CD4-positive, alpha-beta T cell (primary cell): ENCODE data around the gene SRBD1. TPM values are rescaled to one million over a fixed set of nuclear protein-coding genes. Genes with fewer than 3 reads are reported as not detected.

Source experiments
- ATAC-seq: fragments of 200-7000 bp; cut with Tn5 transposase; one replicate; pipeline ENCODE4 v1.10.0; 2022; ENCODE audit warnings: mild to moderate bottlenecking; ENCODE audit not compliant: poor library complexity
- CTCF ChIA-PET: fragments of 350-600 bp; sonication (Branson Sonifier 250); formaldehyde crosslinking; loops from one replicate; lab custom pipeline; 2021; ENCODE audit warnings: antibody characterized with exemption, inconsistent platforms; lab: Charles Lee
- POLR2A ChIA-PET: fragments of 350-600 bp; sonication (Branson Sonifier 250); formaldehyde crosslinking; loops from one replicate; lab custom pipeline; 2021; ENCODE audit warnings: antibody characterized with exemption, inconsistent platforms; lab: Charles Lee
- DNase-seq, 14 experiments: peaks; one replicate each; pipeline ENCODE4 v3.0.0-alpha.2; 2013 to 2020; ENCODE audit warnings: mixed read lengths in 2 of 14
- H3K27ac ChIP-seq, 2 donors: one replicate each; pipeline versions ENCODE4 v1.5.1 to v1.7.0; 2013; ENCODE audit warnings: low read length in 2 of 2, low read depth in 1 of 2, mild to moderate bottlenecking in 1 of 2
- H3K27me3 ChIP-seq, 2 experiments: 1 replicate in 1 of 2; 2 replicates in 1 of 2; pipeline versions ENCODE4 v1.6.1 to v1.7.0; 2013; ENCODE audit warnings: low read length in 2 of 2, control low read depth in 1 of 2, mild to moderate bottlenecking in 1 of 2, moderate library complexity in 1 of 2; ENCODE audit not compliant: insufficient read depth in 2 of 2, control insufficient read depth in 1 of 2
- H3K36me3 ChIP-seq: one replicate; pipeline ENCODE4 v1.6.1; 2013; ENCODE audit warnings: low read length, control low read depth; ENCODE audit not compliant: insufficient read depth
- H3K4me1 ChIP-seq: one replicate; pipeline ENCODE4 v1.6.1; 2013; ENCODE audit warnings: low read length, control low read depth; ENCODE audit not compliant: insufficient read depth
- H3K4me3 ChIP-seq: one replicate; pipeline ENCODE4 v1.5.1; 2013; ENCODE audit warnings: mild to moderate bottlenecking, low read length, moderate library complexity
- H3K9me3 ChIP-seq, 2 experiments: 1 replicate in 1 of 2; 2 replicates in 1 of 2; pipeline versions ENCODE4 v1.6.1 to v1.7.0; 2013; ENCODE audit warnings: low read length in 2 of 2, mild to moderate bottlenecking in 2 of 2, control low read depth in 1 of 2, moderate library complexity in 1 of 2; ENCODE audit not compliant: control insufficient read depth in 1 of 2, insufficient read depth in 1 of 2
- H3K27ac Mint-ChIP-seq: one replicate; pipeline ENCODE4 v1.8.0; 2020; ENCODE audit warnings: mixed read lengths
- H3K27me3 Mint-ChIP-seq: one replicate; pipeline ENCODE4 v1.8.0; 2021; ENCODE audit warnings: mixed read lengths
- H3K36me3 Mint-ChIP-seq: one replicate; pipeline ENCODE4 v1.8.0; 2021; ENCODE audit warnings: low read depth, mixed read lengths
- H3K4me1 Mint-ChIP-seq: one replicate; pipeline ENCODE4 v1.8.0; 2021; ENCODE audit warnings: low read depth, mixed read lengths
- H3K4me3 Mint-ChIP-seq: one replicate; pipeline ENCODE4 v1.8.0; 2020; ENCODE audit warnings: mild to moderate bottlenecking, mixed read lengths
- H3K9me3 Mint-ChIP-seq: one replicate; pipeline ENCODE4 v1.8.0; 2020; ENCODE audit warnings: mixed read lengths
- intact Hi-C, 2 experiments: fragments of 100-400 bp; cut with DNase I in 1 of 2; cut with micrococcal nuclease in 1 of 2; formaldehyde crosslinking; loops; one replicate each; pipeline versions ENCODE4 v1.15.1 to v1.9.0; 2023 to 2025; cut with DNase I, micrococcal nuclease
- total RNA-seq, 174 experiments: library from RNA in 2 of 174; stranded (reverse) in 2 of 174; gene quantifications; one replicate each; pipeline ENCODE4 v1.2.3 and lab custom pipeline; 2021 to 2026
- TF ChIP-seq, protein P1 (sequence below): fragments of 200-600 bp; IDR thresholded peaks from one replicate; pipeline ENCODE4 v1.8.0; 2022; ENCODE audit warnings: antibody characterized with exemption, mild to moderate bottlenecking

SRBD1 gene
- total RNA-seq, 2 experiments from 2014 or later = 14.2 to 16.0 TPM

DNA sequence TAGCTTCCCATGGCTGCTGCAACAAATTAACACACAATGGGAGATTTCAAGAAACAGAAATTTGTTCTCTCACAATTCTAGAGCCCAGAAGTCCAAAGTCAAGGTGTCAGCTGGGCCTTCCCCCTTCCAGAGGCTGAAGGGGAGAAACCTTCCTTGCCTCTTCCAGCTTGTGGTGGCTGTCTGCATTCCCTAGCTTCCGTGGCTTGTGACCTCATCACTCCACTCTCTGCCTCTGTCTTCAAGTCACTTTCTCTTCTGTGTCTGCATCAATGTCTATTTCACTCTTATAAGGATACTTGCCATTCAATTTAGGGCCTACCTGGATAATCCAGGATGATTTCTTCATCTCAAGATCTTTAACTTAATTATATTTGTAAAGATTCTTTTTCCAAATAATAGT, 16.8 kb upstream of the SRBD1 start:
- Histone ChIP-seq H3K27me3 (peaks cover 4 to 10% of the 10 kb centered on the region in 2 experiments), H3K27ac (no peak overlapping the region), H3K4me1 (no peaks in the 10 kb centered on the region), H3K4me3 (no peak overlapping the region), H3K36me3 (no peaks in the 10 kb centered on the region), H3K9me3 (no peaks in the 10 kb centered on the region)
- Mint-ChIP-seq H3K27ac (no peak overlapping the region), H3K9me3 (no peaks in the 10 kb centered on the region), H3K27me3 (peaks cover 19% of the 10 kb centered on the region), H3K4me1 (no peaks in the 10 kb centered on the region), H3K36me3 (no peaks in the 10 kb centered on the region), H3K4me3 (no peak overlapping the region)
- TF ChIP-seq, protein P1, sequence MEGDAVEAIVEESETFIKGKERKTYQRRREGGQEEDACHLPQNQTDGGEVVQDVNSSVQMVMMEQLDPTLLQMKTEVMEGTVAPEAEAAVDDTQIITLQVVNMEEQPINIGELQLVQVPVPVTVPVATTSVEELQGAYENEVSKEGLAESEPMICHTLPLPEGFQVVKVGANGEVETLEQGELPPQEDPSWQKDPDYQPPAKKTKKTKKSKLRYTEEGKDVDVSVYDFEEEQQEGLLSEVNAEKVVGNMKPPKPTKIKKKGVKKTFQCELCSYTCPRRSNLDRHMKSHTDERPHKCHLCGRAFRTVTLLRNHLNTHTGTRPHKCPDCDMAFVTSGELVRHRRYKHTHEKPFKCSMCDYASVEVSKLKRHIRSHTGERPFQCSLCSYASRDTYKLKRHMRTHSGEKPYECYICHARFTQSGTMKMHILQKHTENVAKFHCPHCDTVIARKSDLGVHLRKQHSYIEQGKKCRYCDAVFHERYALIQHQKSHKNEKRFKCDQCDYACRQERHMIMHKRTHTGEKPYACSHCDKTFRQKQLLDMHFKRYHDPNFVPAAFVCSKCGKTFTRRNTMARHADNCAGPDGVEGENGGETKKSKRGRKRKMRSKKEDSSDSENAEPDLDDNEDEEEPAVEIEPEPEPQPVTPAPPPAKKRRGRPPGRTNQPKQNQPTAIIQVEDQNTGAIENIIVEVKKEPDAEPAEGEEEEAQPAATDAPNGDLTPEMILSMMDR = no peak
- DNase-seq = no peak
- ChIA-PET POLR2A (interaction anchor here (0.5 kb wide), 1 partner anchor 61 kb away, joined by 3 read pairs; no protein-coding TSS in a partner anchor), CTCF (no interaction called here)
- no peak for ATAC-seq
- intact Hi-C loops = no loop called here

DNA sequence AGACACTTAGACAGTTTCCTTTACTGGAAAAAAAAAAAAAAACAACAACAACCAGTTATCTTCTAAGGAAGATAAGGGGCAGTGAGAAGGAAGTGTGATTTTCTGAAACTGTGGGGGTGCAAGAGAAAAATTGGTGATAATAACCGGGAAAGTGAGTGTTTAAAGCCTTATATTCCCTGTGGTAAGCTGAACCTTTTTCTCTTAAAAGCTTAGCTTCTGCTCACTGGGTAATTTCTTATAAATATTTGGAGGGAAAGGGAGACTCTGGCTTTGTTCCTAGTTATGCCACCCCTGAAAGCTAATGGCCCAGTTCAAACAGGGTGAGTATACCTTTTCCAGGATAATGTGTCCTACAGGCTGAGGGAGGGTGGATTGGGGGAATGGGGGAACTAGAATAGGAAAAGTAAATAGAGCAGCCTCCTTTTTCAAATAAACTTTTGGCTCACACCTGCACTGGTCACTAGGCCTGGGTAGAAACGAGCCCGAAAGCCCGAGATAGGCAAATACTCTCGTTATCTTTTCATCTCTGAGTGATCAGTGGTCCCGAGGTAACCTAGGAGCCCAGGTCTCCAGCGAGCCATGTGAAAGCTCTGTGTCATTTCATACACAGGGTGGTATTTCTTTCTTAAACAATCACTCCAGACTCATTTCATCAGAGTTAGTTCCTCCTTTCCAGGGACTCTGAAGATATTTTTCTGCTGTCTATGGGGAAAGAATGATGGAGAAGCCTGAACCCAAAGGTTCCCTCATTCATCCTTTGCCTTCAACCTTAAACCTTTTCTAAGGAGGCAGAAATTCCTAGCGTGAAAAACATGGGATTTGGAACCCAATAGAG, 15.5 kb upstream of the SRBD1 start:
- H3K36me3 ChIP-seq = no peaks in the 10 kb centered on the region
- POLR2A ChIA-PET = no interaction called here
- H3K9me3 ChIP-seq = no peaks in the 10 kb centered on the region
- no peaks in the 10 kb centered on the region for H3K36me3 Mint-ChIP-seq
- no peak overlapping the region for H3K4me3 ChIP-seq
- CTCF ChIA-PET = interaction anchor here (0.7 to 1.0 kb wide), 2 partner anchors 17 to 60 kb away, joined by 3 to 4 read pairs; no protein-coding TSS in a partner anchor
- no peak overlapping the region for H3K27ac ChIP-seq
- no peaks in the 10 kb centered on the region for H3K4me1 Mint-ChIP-seq
- H3K4me3 Mint-ChIP-seq = no peak overlapping the region
- H3K27me3 Mint-ChIP-seq = peaks cover 16% of the 10 kb centered on the region
- H3K27ac Mint-ChIP-seq = no peak overlapping the region
- no peak for DNase-seq
- H3K27me3 ChIP-seq = peaks cover 0 to 7% of the 10 kb centered on the region in 2 experiments
- TF ChIP-seq, protein P1 = no peak
- intact Hi-C loops = no loop called here
- no peaks in the 10 kb centered on the region for H3K4me1 ChIP-seq
- ATAC-seq = no peak
- H3K9me3 Mint-ChIP-seq = no peaks in the 10 kb centered on the region

DNA sequence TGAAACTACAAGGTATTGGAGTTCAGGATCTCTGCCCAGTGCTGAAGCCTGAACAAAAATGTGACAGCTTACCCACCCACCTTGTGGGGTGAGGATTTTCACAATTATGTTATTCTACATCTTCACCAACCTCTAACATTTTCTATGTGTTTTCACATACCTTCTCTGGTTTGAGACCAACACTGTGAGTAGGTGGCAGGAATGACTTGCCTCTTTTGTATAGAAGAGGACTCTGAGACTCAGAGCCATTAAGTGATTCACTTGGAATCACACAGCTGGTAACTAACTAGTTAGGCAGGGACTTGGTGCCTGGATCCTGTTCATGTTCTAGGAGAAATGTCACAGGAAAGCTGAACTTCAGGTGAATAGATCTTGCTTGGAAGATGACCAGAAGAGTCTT, 14.8 kb upstream of the SRBD1 start:
- Histone ChIP-seq H3K4me3 (no peak overlapping the region), H3K27ac (no peak overlapping the region), H3K9me3 (no peaks in the 10 kb centered on the region), H3K36me3 (no peaks in the 10 kb centered on the region), H3K27me3 (peaks cover 0 to 8% of the 10 kb centered on the region in 2 experiments), H3K4me1 (no peaks in the 10 kb centered on the region)
- Mint-ChIP-seq H3K9me3 (no peaks in the 10 kb centered on the region), H3K27ac (no peak overlapping the region), H3K4me1 (no peaks in the 10 kb centered on the region), H3K4me3 (no peak overlapping the region), H3K27me3 (peaks cover 11% of the 10 kb centered on the region), H3K36me3 (no peaks in the 10 kb centered on the region)
- ChIA-PET POLR2A (no interaction called here), CTCF (interaction anchor here (1.0 kb wide), 1 partner anchor 18 kb away, joined by 4 read pairs; no protein-coding TSS in a partner anchor)
- intact Hi-C loops = no loop called here
- ATAC-seq = no peak
- TF ChIP-seq, protein P1 = no peak
- DNase-seq = no peak
